HCT116 (cell line): ENCODE results near the gene SF3B4. TPM values are rescaled to one million over a fixed set of nuclear protein-coding genes. Genes with fewer than 3 reads are reported as not detected.

ENCODE experiments used
- ATAC-seq: fragments of 200-7000 bp; cut with Tn5 transposase; 2 replicates; pipeline ENCODE4 v1.9.1; 2020; ENCODE audit warnings: mild to moderate bottlenecking, moderate library complexity
- BruUV-seq: library from RNA; stranded (reverse); fragments of 400-500 nt; replicated peaks from 2 replicates; lab custom pipeline; 2021; lab: Mats Ljungman, UMichigan
- CTCF ChIA-PET: fragments of 300-600 bp; sonication (Branson Sonifier 250); formaldehyde crosslinking; loops from one replicate; lab custom pipeline; 2021; ENCODE audit warnings: antibody characterized with exemption; lab: Charles Lee
- POLR2A ChIA-PET: fragments of 300-600, 350-600 bp; sonication (Branson Sonifier 250); formaldehyde crosslinking; loops from one replicate; lab custom pipeline; 2021; ENCODE audit warnings: antibody characterized with exemption; lab: Charles Lee
- RAD21 ChIA-PET, 2 experiments: fragments of 300-600 bp; sonication (Branson Sonifier 250); formaldehyde crosslinking; loops; one replicate each; lab custom pipeline; 2023; ENCODE audit warnings: low total read pairs in 2 of 2; ENCODE audit not compliant: uncharacterized antibody in 2 of 2, unreplicated experiment in 2 of 2, low non-redundant PET in 1 of 2; lab: Charles Lee
- DNase-seq: peaks from one replicate; pipeline ENCODE4 v3.0.0-alpha.2; 2010; ENCODE audit warnings: low read depth, low spot score
- H2AFZ ChIP-seq: fragments of 200-600 bp; shearing (Covaris generic), sonication (generic); 2 replicates; pipeline ENCODE4 v1.6.1; 2017; ENCODE audit warnings: low read depth, mixed run types, mixed read lengths, antibody characterized with exemption, low read length; ENCODE audit not compliant: poor library complexity, severe bottlenecking
- H3K27ac ChIP-seq: 2 replicates; pipeline ENCODE4 v1.5.1; 2012; ENCODE audit warnings: low read depth, low read length
- H3K27me3 ChIP-seq: fragments of 200-600 bp; sonication (generic); 2 replicates; pipeline ENCODE4 v1.6.1; 2016; ENCODE audit warnings: mixed run types, low read length, mixed read lengths; ENCODE audit not compliant: insufficient read depth
- H3K36me3 ChIP-seq, 2 experiments: fragments of 200-500 bp in 1 of 2; fragments of 200-600 bp in 1 of 2; sonication (Bioruptor generic) in 1 of 2; sonication (generic) in 1 of 2; 2 replicates each; pipeline versions ENCODE4 v1.5.1 to v1.6.1; 2014 to 2016; ENCODE audit warnings: low read length in 2 of 2, inconsistent platforms in 1 of 2, mixed read lengths in 1 of 2, mixed run types in 1 of 2; ENCODE audit not compliant: insufficient read depth in 2 of 2, control insufficient read depth in 1 of 2
- H3K4me1 ChIP-seq, 2 experiments: fragments of 200-600 bp in 1 of 2; sonication (generic) in 1 of 2; 2 replicates each; pipeline versions ENCODE4 v1.5.1 to v1.6.1; 2012 to 2017; ENCODE audit warnings: low read length in 2 of 2, inconsistent platforms in 1 of 2, mild to moderate bottlenecking in 1 of 2, mixed read lengths in 1 of 2, mixed run types in 1 of 2, moderate library complexity in 1 of 2; ENCODE audit not compliant: insufficient read depth in 2 of 2, control insufficient read depth in 1 of 2
- H3K4me2 ChIP-seq: fragments of 200-600 bp; sonication (generic); 2 replicates; pipeline ENCODE4 v1.6.1; 2017; ENCODE audit warnings: mixed run types, low read length, mixed read lengths
- H3K4me3 ChIP-seq, 2 experiments: fragments of 200-600 bp in 1 of 2; sonication (generic) in 1 of 2; replicated peaks in 1 of 2; 2 replicates each; pipeline ENCODE4 v1.5.1; 2011 to 2016; ENCODE audit warnings: low read length in 2 of 2, control low read depth in 1 of 2, low read depth in 1 of 2, mild to moderate bottlenecking in 1 of 2, mixed read lengths in 1 of 2, mixed run types in 1 of 2
- H3K79me2 ChIP-seq: fragments of 200-600 bp; sonication (generic); 2 replicates; pipeline ENCODE4 v1.6.1; 2017; ENCODE audit warnings: mild to moderate bottlenecking, mixed run types, low read length, moderate library complexity, mixed read lengths; ENCODE audit not compliant: insufficient read depth
- H3K9ac ChIP-seq: fragments of 200-600 bp; sonication (generic); 2 replicates; pipeline ENCODE4 v1.6.1; 2016; ENCODE audit warnings: low read length, mixed read lengths
- H3K9me2 ChIP-seq: fragments of 200-600 bp; sonication (generic), shearing (Covaris generic); 2 replicates; pipeline ENCODE4 v1.6.1; 2017; ENCODE audit warnings: mixed run types, mild to moderate bottlenecking, moderate library complexity; ENCODE audit not compliant: insufficient read depth
- H3K9me3 ChIP-seq, 2 experiments: fragments of 200-500 bp in 1 of 2; fragments of 200-600 bp in 1 of 2; sonication (Bioruptor generic) in 1 of 2; sonication (generic) in 1 of 2; 2 replicates each; pipeline ENCODE4 v1.6.1; 2014 to 2017; ENCODE audit warnings: low read length in 2 of 2, mixed read lengths in 2 of 2, inconsistent platforms in 1 of 2, low read depth in 1 of 2, mild to moderate bottlenecking in 1 of 2, mixed run types in 1 of 2, moderate library complexity in 1 of 2; ENCODE audit not compliant: control insufficient read depth in 1 of 2, insufficient read depth in 1 of 2
- H4K20me1 ChIP-seq: fragments of 200-600 bp; sonication (generic), shearing (Covaris generic); 2 replicates; pipeline ENCODE4 v1.6.1; 2017; ENCODE audit warnings: mixed run types, mild to moderate bottlenecking, moderate library complexity; ENCODE audit not compliant: insufficient read depth
- CEBPB ChIP-seq: IDR thresholded peaks from 2 replicates; pipeline ENCODE4 v1.6.1; 2012; ENCODE audit warnings: low read depth
- EZH2 ChIP-seq: fragments of 200-600 bp; sonication (generic); IDR thresholded peaks from 2 replicates; pipeline ENCODE4 v1.6.1; 2017; ENCODE audit warnings: antibody characterized with exemption, mixed run types
- JUND ChIP-seq: IDR thresholded peaks from 2 replicates; pipeline ENCODE4 v1.6.1; 2012
- MAX ChIP-seq: IDR thresholded peaks from 2 replicates; pipeline ENCODE4 v1.6.1; 2012
- POLR2A ChIP-seq: IDR thresholded peaks from 2 replicates; pipeline ENCODE4 v1.7.0; 2011; ENCODE audit warnings: borderline replicate concordance; ENCODE audit not compliant: insufficient read depth, insufficient read length; ENCODE audit errors: extremely low read depth
- REST ChIP-seq: IDR thresholded peaks from 2 replicates; pipeline ENCODE4 v1.6.1; 2012; ENCODE audit warnings: low read depth
- SIN3A ChIP-seq: IDR thresholded peaks from 2 replicates; pipeline ENCODE4 v1.6.1; 2012; ENCODE audit warnings: low read depth
- SP1 ChIP-seq: IDR thresholded peaks from 2 replicates; pipeline ENCODE4 v1.6.1; 2012; ENCODE audit warnings: low read depth
- SRF ChIP-seq: IDR thresholded peaks from 2 replicates; pipeline ENCODE4 v1.6.1; 2012; ENCODE audit warnings: low read depth
- TCF7L2 ChIP-seq: IDR thresholded peaks from 2 replicates; pipeline ENCODE4 v1.7.0; 2011; ENCODE audit warnings: borderline replicate concordance, inconsistent platforms; ENCODE audit not compliant: insufficient read depth, insufficient read length; ENCODE audit errors: extremely low read depth
- YY1 ChIP-seq: IDR thresholded peaks from 2 replicates; pipeline ENCODE4 v1.6.1; 2011; ENCODE audit warnings: low read length, low read depth, moderate library complexity, mild to moderate bottlenecking; ENCODE audit not compliant: insufficient replicate concordance; ENCODE audit errors: extremely low read depth
- ZFX ChIP-seq: fragments of 450-650 bp; IDR thresholded peaks from 2 replicates; pipeline ENCODE4 v1.6.1; 2017
- ZNF274 ChIP-seq: fragments of 200-500 bp; sonication (Bioruptor generic); IDR thresholded peaks from 2 replicates; pipeline ENCODE4 v1.6.1; 2014; ENCODE audit warnings: mild to moderate bottlenecking, low read depth, low read length, inconsistent platforms
- intact Hi-C: fragments of 100-400 bp; cut with micrococcal nuclease; formaldehyde crosslinking; loops from 2 replicates; pipeline ENCODE4 v1.10.0; 2022
- total RNA-seq: library from RNA; stranded (reverse); gene quantifications from one replicate; pipeline ENCODE4 v1.2.1, GENCODE V29; 2021; ENCODE audit not compliant: unreplicated experiment
- TF ChIP-seq, protein P1 (sequence below): IDR thresholded peaks from 2 replicates; pipeline ENCODE4 v1.6.1; 2011; ENCODE audit warnings: mild to moderate bottlenecking, low read length, moderate library complexity; ENCODE audit not compliant: insufficient replicate concordance; ENCODE audit errors: extremely low read depth

SF3B4 gene
- total RNA-seq, 1 experiment from 2014 or later: 88.5 TPM

GRCh38 chr1:149916193-149916897, 11.3 kb downstream of the SF3B4 start:
- POLR2A ChIA-PET: no interaction called here
- no peak overlapping the region for H3K9ac ChIP-seq

GRCh38 chr1:149915429-149916192, 12.0 kb downstream of the SF3B4 start:
- Histone ChIP-seq H3K9me2 (no peaks in the 10 kb centered on the region), H4K20me1 (no peaks in the 10 kb centered on the region), H3K4me3 (no peak overlapping the region), H2AFZ (no peak overlapping the region), H3K27ac (no peak overlapping the region), H3K9ac (no peak overlapping the region), H3K27me3 (no peaks in the 10 kb centered on the region), H3K4me2 (no peak overlapping the region), H3K36me3 (no peaks in the 10 kb centered on the region), H3K9me3 (no peaks in the 10 kb centered on the region), H3K4me1 (no peaks in the 10 kb centered on the region), H3K79me2 (no peaks in the 10 kb centered on the region)
- CTCF ChIA-PET: no interaction called here
- no TSS peak for BruUV-seq
- DNase-seq: no peak
- RAD21 ChIA-PET: no interaction called here
- POLR2A ChIA-PET: no interaction called here
- intact Hi-C loops: no loop called here
- no peak for ATAC-seq
- TF ChIP-seq YY1 (no peak), JUND (no peak), TCF7L2 (no peak), MAX (no peak), REST (no peak), EZH2 (no peak), ZFX (no peak), POLR2A (no peak), SRF (no peak), CEBPB (no peak)

More at GRCh38 chr1:149916193-149916897, 11.3 kb downstream of the SF3B4 start:
- Histone ChIP-seq H3K27me3 (no peaks in the 10 kb centered on the region), H3K4me2 (no peak overlapping the region), H4K20me1 (no peaks in the 10 kb centered on the region), H3K9me3 (no peaks in the 10 kb centered on the region), H3K27ac (no peak overlapping the region), H3K4me3 (no peak overlapping the region), H3K9me2 (no peaks in the 10 kb centered on the region), H3K36me3 (no peaks in the 10 kb centered on the region), H3K4me1 (no peaks in the 10 kb centered on the region), H3K79me2 (no peaks in the 10 kb centered on the region), H2AFZ (no peak overlapping the region)
- no peak for TF ChIP-seq SP1
- TF ChIP-seq SIN3A: no peak
- TF ChIP-seq, protein P1, sequence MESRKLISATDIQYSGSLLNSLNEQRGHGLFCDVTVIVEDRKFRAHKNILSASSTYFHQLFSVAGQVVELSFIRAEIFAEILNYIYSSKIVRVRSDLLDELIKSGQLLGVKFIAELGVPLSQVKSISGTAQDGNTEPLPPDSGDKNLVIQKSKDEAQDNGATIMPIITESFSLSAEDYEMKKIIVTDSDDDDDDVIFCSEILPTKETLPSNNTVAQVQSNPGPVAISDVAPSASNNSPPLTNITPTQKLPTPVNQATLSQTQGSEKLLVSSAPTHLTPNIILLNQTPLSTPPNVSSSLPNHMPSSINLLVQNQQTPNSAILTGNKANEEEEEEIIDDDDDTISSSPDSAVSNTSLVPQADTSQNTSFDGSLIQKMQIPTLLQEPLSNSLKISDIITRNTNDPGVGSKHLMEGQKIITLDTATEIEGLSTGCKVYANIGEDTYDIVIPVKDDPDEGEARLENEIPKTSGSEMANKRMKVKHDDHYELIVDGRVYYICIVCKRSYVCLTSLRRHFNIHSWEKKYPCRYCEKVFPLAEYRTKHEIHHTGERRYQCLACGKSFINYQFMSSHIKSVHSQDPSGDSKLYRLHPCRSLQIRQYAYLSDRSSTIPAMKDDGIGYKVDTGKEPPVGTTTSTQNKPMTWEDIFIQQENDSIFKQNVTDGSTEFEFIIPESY: no peak
- TF ChIP-seq ZNF274: no peak
- ChIA-PET CTCF (no interaction called here), RAD21 (no interaction called here)
- BruUV-seq: no TSS peak
- intact Hi-C loops: no loop called here
- DNase-seq (no peak), ATAC-seq (no peak)
